BE2C (cell line): ENCODE measurements around the gene SERINC1.
"Not testable (repeated sequence)": the region's sequence is repeated elsewhere in the genome, so short reads cannot be mapped to it uniquely, and the experiment has no call there.

Experiments
- DNase-seq: peaks from one replicate; pipeline ENCODE4 v3.0.0-alpha.2; 2020
- H3K27me3 ChIP-seq: fragments of 250-450 bp; sonication (Bioruptor Pico); 2 replicates; pipeline ENCODE4 v1.5.1; 2020; ENCODE audit warnings: mild to moderate bottlenecking
- H3K36me3 ChIP-seq: fragments of 250-450 bp; sonication (Bioruptor Pico); 2 replicates; pipeline ENCODE4 v1.5.1; 2020; ENCODE audit warnings: mild to moderate bottlenecking
- H3K4me1 ChIP-seq: fragments of 250-450 bp; sonication (Bioruptor Pico); 2 replicates; pipeline ENCODE4 v1.5.1; 2020
- H3K4me3 ChIP-seq: 2 replicates; pipeline ENCODE4 v1.5.1; 2011; ENCODE audit warnings: low read depth, low read length
- H3K9me3 ChIP-seq: fragments of 250-450 bp; sonication (Bioruptor Pico); 2 replicates; pipeline ENCODE4 v1.5.1; 2020
- CTCF ChIP-seq: IDR thresholded peaks from 2 replicates; pipeline ENCODE4 v1.5.1; 2012; ENCODE audit warnings: mild to moderate bottlenecking, low read depth, low read length

The SERINC1 gene

GRCh38 chr6:122461885-122462284 lies 9.7 kb downstream of the SERINC1 start:
- no peak for DNase-seq
- Histone ChIP-seq H3K9me3 (no peaks in the 10 kb centered on the region), H3K4me1 (no peaks in the 10 kb centered on the region), H3K4me3 (no peak overlapping the region), H3K27me3 (no peaks in the 10 kb centered on the region), H3K36me3 (peaks cover 4% of the 10 kb centered on the region; the same call in 1 of the 2 replicates)
- TF ChIP-seq CTCF, result no peak

DNA sequence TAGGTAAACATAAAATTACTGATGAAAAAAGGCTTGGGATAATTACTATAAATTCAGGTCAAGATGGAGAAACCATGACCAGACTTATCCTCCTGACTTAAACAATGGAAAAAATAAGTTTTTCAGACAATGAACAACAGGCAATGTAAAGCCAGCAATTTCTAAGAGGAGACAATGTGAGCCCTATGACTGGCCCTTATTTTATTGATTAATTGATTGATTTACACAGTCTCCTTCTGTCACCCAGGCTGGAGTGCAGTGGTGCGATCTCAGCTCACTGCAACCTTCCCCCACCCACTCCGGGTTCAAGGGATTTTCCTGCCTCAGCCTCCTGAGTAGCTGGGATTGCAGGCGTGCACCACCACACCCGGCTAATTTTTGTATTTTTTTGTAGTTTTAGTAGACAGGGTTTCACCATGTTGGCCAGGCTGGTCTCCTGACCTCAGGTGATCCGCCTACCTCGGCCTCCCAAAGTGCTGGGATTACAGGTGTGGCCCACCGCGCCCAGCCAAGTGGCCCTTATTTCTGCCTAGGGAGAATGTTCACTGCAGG lies 11.7 kb downstream of the SERINC1 start:
- H3K27me3 ChIP-seq, H3K9me3 ChIP-seq, DNase-seq, H3K36me3 ChIP-seq, H3K4me3 ChIP-seq, H3K4me1 ChIP-seq: not testable (repeated sequence)

DNA sequence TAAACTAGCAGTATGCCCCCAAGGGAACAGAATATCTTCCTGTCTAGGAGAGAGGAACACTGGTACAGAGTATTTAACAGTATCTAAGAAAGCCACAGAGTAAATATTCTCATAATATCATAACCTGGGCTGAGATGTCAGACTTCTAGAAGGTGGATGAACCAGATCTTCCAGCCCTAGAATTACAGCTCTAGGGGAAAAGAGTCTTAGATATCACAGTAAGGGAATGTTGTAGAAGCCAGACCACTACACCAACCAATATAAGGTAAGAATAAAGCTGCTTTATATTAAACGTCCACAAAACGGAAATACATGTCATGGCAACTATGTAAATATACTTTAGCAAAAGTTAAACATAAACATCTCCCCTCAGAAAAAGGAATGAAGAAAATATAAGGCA lies 12.4 kb downstream of the SERINC1 start:
- no peak for DNase-seq
- peaks cover 4% of the 10 kb centered on the region; the same call in 1 of the 2 replicates for H3K36me3 ChIP-seq

DNA sequence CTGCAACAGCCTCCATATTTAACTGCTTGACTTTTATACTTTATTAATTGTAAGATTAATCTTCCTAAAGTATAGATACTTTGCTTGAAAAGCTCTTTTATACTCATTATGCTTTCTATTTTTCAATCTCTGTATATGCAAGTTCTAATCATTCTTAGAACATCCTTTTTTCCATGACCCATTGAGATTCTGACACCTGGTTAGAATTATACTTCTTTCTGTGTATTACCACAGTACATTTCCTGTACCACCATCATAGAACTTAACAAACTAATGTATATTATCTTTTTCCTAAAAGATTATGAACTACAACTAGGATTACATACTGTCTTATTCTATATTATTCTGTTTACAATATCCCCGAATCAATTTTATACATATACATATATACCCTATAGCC lies 13.5 kb downstream of the SERINC1 start:
- Histone ChIP-seq H3K9me3 (no peaks in the 10 kb centered on the region), H3K36me3 (peaks cover 9% of the 10 kb centered on the region), H3K27me3 (no peaks in the 10 kb centered on the region), H3K4me3 (no peak overlapping the region), H3K4me1 (no peaks in the 10 kb centered on the region; the same call in 1 of the 2 replicates)
- no peak for TF ChIP-seq CTCF
- no peak for DNase-seq

More for the DNA sequence above, 12.4 kb downstream of the SERINC1 start:
- no peak overlapping the region for H3K4me3 ChIP-seq
- H3K9me3 ChIP-seq, result no peaks in the 10 kb centered on the region
- no peaks in the 10 kb centered on the region for H3K27me3 ChIP-seq
- TF ChIP-seq CTCF, result no peak
- H3K4me1 ChIP-seq, result no peaks in the 10 kb centered on the region; the same call in 1 of the 2 replicates

DNA sequence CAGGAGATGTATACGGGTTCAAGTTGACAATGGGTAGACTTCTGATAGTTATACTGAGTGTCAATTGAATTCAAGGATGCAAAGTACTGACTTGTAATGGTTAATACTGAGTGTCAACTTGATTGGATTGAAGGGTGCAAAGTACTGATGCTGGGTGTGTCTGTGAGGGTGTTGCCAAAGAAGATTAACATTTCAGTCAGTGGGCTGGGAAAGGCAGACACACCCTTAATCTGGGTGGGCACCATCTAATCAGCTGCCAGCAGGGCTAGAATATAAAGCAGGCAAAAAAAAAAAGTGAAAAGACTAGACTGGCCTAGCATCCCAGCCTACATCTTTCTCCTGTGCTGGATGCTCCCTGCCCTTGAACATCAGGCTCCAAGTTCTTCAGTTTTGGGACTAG lies 16.5 kb downstream of the SERINC1 start:
- H3K27me3 ChIP-seq, H3K4me1 ChIP-seq, H3K4me3 ChIP-seq, H3K9me3 ChIP-seq, DNase-seq: not testable (repeated sequence)
- H3K36me3 ChIP-seq, result peaks cover 19% of the 10 kb centered on the region

DNA sequence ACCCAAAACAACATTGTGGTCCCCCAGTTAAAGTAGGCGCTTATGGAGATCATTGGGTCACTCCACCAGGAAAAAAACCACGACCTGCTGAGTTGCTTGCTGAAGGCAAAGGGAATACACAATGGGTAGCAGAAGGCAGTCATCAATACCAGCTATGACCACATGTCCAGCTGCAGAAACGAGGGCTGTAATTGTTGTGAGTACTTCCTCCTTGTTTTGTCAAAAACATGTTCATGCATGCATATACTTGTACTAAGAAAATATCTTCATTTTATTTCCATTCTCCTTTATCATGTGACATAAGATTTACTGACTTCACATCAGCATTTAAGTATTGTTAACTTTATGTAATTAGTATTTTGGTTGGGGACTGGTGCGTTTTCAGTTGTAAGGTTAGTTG lies 16.9 kb downstream of the SERINC1 start:
- peaks cover 20% of the 10 kb centered on the region for H3K36me3 ChIP-seq
- no peak for TF ChIP-seq CTCF

DNA sequence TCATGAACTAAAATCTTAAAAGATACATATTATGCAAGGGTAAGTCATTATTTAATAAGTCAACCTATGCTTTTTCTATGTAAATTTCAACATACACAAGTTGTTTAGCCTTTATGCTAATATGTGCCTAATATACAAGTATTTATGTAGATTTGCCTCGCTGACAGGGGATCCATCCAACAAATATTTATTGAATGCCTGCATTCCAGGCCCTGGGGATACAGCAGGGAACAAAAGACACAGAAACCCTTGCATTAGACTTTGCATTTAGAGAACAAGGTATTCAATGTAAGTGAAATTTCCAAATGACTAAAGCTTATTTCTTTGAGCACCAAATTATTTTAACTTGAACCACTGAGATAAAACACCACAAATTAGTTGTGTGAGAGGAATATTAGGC lies 19.1 kb downstream of the SERINC1 start:
- peaks cover 29% of the 10 kb centered on the region for H3K36me3 ChIP-seq
- no peaks in the 10 kb centered on the region for H3K9me3 ChIP-seq
- no peak for TF ChIP-seq CTCF
- no peaks in the 10 kb centered on the region for H3K27me3 ChIP-seq
- no peaks in the 10 kb centered on the region; the same call in 1 of the 2 replicates for H3K4me1 ChIP-seq
- no peak for DNase-seq
- no peak overlapping the region for H3K4me3 ChIP-seq

More for the DNA sequence above, 16.9 kb downstream of the SERINC1 start:
- DNase-seq, result no peak
- Histone ChIP-seq H3K4me1 (no peaks in the 10 kb centered on the region; the same call in 1 of the 2 replicates), H3K9me3 (no peaks in the 10 kb centered on the region), H3K4me3 (no peak overlapping the region), H3K27me3 (no peaks in the 10 kb centered on the region)
